SK-N-SH (cell line): ENCODE measurements around the gene TMEM243.

Experiments
- RFX5 ChIP-seq: IDR thresholded peaks from 2 replicates; pipeline ENCODE4 v1.6.1; 2012; ENCODE audit warnings: mild to moderate bottlenecking, improper control_type of control experiment, low read length
- TF ChIP-seq, protein P1 (sequence below): fragments of 200-600 bp; sonication (generic); IDR thresholded peaks from 2 replicates; pipeline ENCODE4 v1.6.1; 2017; ENCODE audit warnings: antibody characterized with exemption, mild to moderate bottlenecking, moderate library complexity

- TF ChIP-seq, protein P1, sequence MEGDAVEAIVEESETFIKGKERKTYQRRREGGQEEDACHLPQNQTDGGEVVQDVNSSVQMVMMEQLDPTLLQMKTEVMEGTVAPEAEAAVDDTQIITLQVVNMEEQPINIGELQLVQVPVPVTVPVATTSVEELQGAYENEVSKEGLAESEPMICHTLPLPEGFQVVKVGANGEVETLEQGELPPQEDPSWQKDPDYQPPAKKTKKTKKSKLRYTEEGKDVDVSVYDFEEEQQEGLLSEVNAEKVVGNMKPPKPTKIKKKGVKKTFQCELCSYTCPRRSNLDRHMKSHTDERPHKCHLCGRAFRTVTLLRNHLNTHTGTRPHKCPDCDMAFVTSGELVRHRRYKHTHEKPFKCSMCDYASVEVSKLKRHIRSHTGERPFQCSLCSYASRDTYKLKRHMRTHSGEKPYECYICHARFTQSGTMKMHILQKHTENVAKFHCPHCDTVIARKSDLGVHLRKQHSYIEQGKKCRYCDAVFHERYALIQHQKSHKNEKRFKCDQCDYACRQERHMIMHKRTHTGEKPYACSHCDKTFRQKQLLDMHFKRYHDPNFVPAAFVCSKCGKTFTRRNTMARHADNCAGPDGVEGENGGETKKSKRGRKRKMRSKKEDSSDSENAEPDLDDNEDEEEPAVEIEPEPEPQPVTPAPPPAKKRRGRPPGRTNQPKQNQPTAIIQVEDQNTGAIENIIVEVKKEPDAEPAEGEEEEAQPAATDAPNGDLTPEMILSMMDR: no peak
- TF ChIP-seq RFX5: no peak
Observed at GRCh38 chr7:87212498-87212897, 7.0 kb downstream of the TMEM243 start.
